Testis (tissue), 3 donors: ENCODE measurements around the gene RAD52. TPM values are rescaled to one million over a fixed set of nuclear protein-coding genes. Genes with fewer than 3 reads are reported as not detected.

Experiments used
- DNase-seq: peaks from one replicate; pipeline ENCODE4 v3.0.0-alpha.2; 2019
- H3K27ac ChIP-seq, 2 donors: fragments of 200-600 bp; sonication (generic); one replicate each; pipeline ENCODE4 v1.5.1; 2019
- H3K27me3 ChIP-seq: fragments of 200-600 bp; sonication (generic); one replicate; pipeline ENCODE4 v1.5.1; 2019
- H3K36me3 ChIP-seq: fragments of 200-600 bp; sonication (generic); one replicate; pipeline ENCODE4 v1.5.1; 2017; ENCODE audit warnings: low read depth; ENCODE audit errors: missing control alignments
- H3K4me1 ChIP-seq: fragments of 200-600 bp; sonication (generic); one replicate; pipeline ENCODE4 v1.5.1; 2019
- H3K4me3 ChIP-seq, 2 donors: fragments of 200-600 bp; sonication (generic); one replicate each; pipeline ENCODE4 v1.5.1; 2017 to 2019
- H3K9me3 ChIP-seq: fragments of 200-600 bp; sonication (generic); one replicate; pipeline ENCODE4 v1.5.1; 2017
- CTCF ChIP-seq, 3 experiments: fragments of 450-650 bp in 2 of 3; fragments of 200-600 bp in 1 of 3; sonication (generic) in 1 of 3; IDR thresholded peaks; one replicate each; pipeline ENCODE4 v1.5.1; 2016 to 2019; ENCODE audit warnings: antibody characterized with exemption in 3 of 3, mild to moderate bottlenecking in 2 of 3, moderate library complexity in 1 of 3
- POLR2A ChIP-seq: fragments of 450-650 bp; IDR thresholded peaks from one replicate; pipeline ENCODE4 v1.6.1; 2017; ENCODE audit warnings: antibody characterized with exemption, mild to moderate bottlenecking, moderate library complexity
- WGBS, 2 donors: methylation state at CpG; one replicate each; pipeline ENCODE4 v1.1.5; 2018; 5-methylcytosine and 5-hydroxymethylcytosine counted together
- intact Hi-C: fragments of 100-400 bp; cut with DNase I; formaldehyde crosslinking; loops from one replicate; pipeline ENCODE4 v1.15.1; 2023; ENCODE audit warnings: low total_unique reads
- polyA plus RNA-seq: library from polyadenylated mRNA; stranded (reverse); fragments of 350-450 nt; fragmentation: Illumina TruSeq; extraction: RNeasy Lipid Tissue Mini Kit (QIAGEN cat#74804); gene quantifications from one replicate; pipeline ENCODE4 v1.2.3, GENCODE V29; 2014; ENCODE audit warnings: low read depth, low replicate concordance; ENCODE audit not compliant: insufficient read depth
- total RNA-seq, 2 donors: library from RNA; depleted of rRNA; stranded (reverse); fragments of >200 nt; gene quantifications; one replicate each; pipeline ENCODE4 v1.2.3, GENCODE V29; 2016

The RAD52 gene
- total and polyA plus RNA-seq, 3 donors from 2014 or later = 17.2 to 29.1 (median 20.9) TPM

GRCh38 chr12:953776-954175, 4.3 kb upstream of the RAD52 start:
- TF ChIP-seq CTCF (IDR thresholded peaks at IDR 0.05) = no peak
- TF ChIP-seq POLR2A = no peak
- Histone ChIP-seq H3K4me3 (no peak overlapping the region), H3K9me3 (no peaks in the 10 kb centered on the region), H3K4me1 (no peaks in the 10 kb centered on the region), H3K27me3 (no peaks in the 10 kb centered on the region), H3K36me3 (no peaks in the 10 kb centered on the region), H3K27ac (no peak overlapping the region)
- DNase-seq = no peak
- 86 to 87% methylated on average over 7 of the region's 7 CpGs for WGBS, 2 donors
- intact Hi-C loops = no loop called here

GRCh38 chr12:951176-951575, 1.7 kb upstream of the RAD52 start:
- H3K27ac ChIP-seq = no peak overlapping the region
- DNase-seq = no peak
- H3K36me3 ChIP-seq = no peaks in the 10 kb centered on the region
- TF ChIP-seq CTCF (IDR thresholded peaks at IDR 0.05) (no peak), POLR2A (no peak)
- no peak overlapping the region for H3K4me3 ChIP-seq
- H3K4me1 ChIP-seq = no peaks in the 10 kb centered on the region
- H3K27me3 ChIP-seq = no peaks in the 10 kb centered on the region
- intact Hi-C loops = loop anchor here (2.0 kb wide), 1 partner anchor 382 kb away; no protein-coding TSS in a partner anchor
- 46 to 59% methylated on average over 1 of the region's 1 CpG for WGBS, 2 donors
- H3K9me3 ChIP-seq = no peaks in the 10 kb centered on the region

GRCh38 chr12:948238-948637, 1.3 kb downstream of the RAD52 start:
- no peaks in the 10 kb centered on the region for H3K27me3 ChIP-seq
- H3K9me3 ChIP-seq = no peaks in the 10 kb centered on the region
- peak overlapping the region; percentile 89 to 93 for H3K4me3 ChIP-seq
- H3K4me1 ChIP-seq = no peaks in the 10 kb centered on the region
- H3K36me3 ChIP-seq = no peaks in the 10 kb centered on the region
- no peak for DNase-seq
- TF ChIP-seq CTCF (IDR thresholded peaks at IDR 0.05) = no peak
- no peak for TF ChIP-seq POLR2A
- WGBS, 2 donors = 65 to 77% methylated on average over 9 of the region's 9 CpGs
- intact Hi-C loops = no loop called here
- peak overlapping the region in 1 of 2 donors; percentile 89 for H3K27ac ChIP-seq

- Histone ChIP-seq H3K36me3 (no peaks in the 10 kb centered on the region), H3K27ac (no peak overlapping the region), H3K27me3 (no peaks in the 10 kb centered on the region), H3K9me3 (no peaks in the 10 kb centered on the region), H3K4me3 (no peak overlapping the region), H3K4me1 (no peaks in the 10 kb centered on the region)
- WGBS, 2 donors = 70 to 83% methylated on average over 6 of the region's 6 CpGs
- TF ChIP-seq POLR2A (no peak), CTCF (IDR thresholded peaks at IDR 0.05) (no peak)
- intact Hi-C loops = no loop called here
- no peak for DNase-seq
Observed at GRCh38 chr12:946631-947030, 2.9 kb downstream of the RAD52 start.

- Histone ChIP-seq H3K27me3 (no peaks in the 10 kb centered on the region), H3K4me3 (no peak overlapping the region), H3K36me3 (no peaks in the 10 kb centered on the region), H3K4me1 (no peaks in the 10 kb centered on the region), H3K27ac (no peak overlapping the region), H3K9me3 (no peaks in the 10 kb centered on the region)
- TF ChIP-seq POLR2A (no peak), CTCF (IDR thresholded peaks at IDR 0.05) (no peak)
- no peak for DNase-seq
- intact Hi-C loops = no loop called here
Observed at GRCh38 chr12:946212-946611, 3.3 kb downstream of the RAD52 start.
